NCI-H146 (cell line): ENCODE results near the gene TTC28.
"Not testable (repeated sequence)": the region's sequence is repeated elsewhere in the genome, so short reads cannot be mapped to it uniquely, and the experiment has no call there.

Experiments used
- DNase-seq: peaks from one replicate; lab custom pipeline; 2025; lab: John Stamatoyannopoulos, UW

The TTC28 gene

GRCh38 chr22:28604966-28605761 lies 74.5 kb downstream of the TTC28 start:
- no peak for DNase-seq

- no peak for DNase-seq
Measured at GRCh38 chr22:28601915-28602314, 77.7 kb downstream of the TTC28 start.

- peak; percentile 51 for DNase-seq
Measured at GRCh38 chr22:28600546-28601143, 79.0 kb downstream of the TTC28 start.

GRCh38 chr22:28599693-28600092 lies 79.9 kb downstream of the TTC28 start:
- DNase-seq, result no peak

GRCh38 chr22:28597665-28598064 lies 82.0 kb downstream of the TTC28 start:
- DNase-seq, result no peak

GRCh38 chr22:28594797-28595462 lies 84.7 kb downstream of the TTC28 start:
- peak; percentile 65 for DNase-seq

GRCh38 chr22:28594076-28594796 lies 85.4 kb downstream of the TTC28 start:
- peak; percentile 5 for DNase-seq

GRCh38 chr22:28593299-28593698 lies 86.3 kb downstream of the TTC28 start:
- DNase-seq, result no peak

GRCh38 chr22:28589102-28589750 lies 90.4 kb downstream of the TTC28 start:
- no peak for DNase-seq

GRCh38 chr22:28585324-28585723 lies 94.3 kb downstream of the TTC28 start:
- DNase-seq, result no peak

GRCh38 chr22:28582806-28583205 lies 96.8 kb downstream of the TTC28 start:
- DNase-seq, result no peak

- no peak for DNase-seq
Measured at GRCh38 chr22:28581016-28581415, 98.6 kb downstream of the TTC28 start.

- DNase-seq, result no peak
Measured at GRCh38 chr22:28576162-28576561, 103.5 kb downstream of the TTC28 start.

GRCh38 chr22:28574159-28574788 lies 105.4 kb downstream of the TTC28 start:
- DNase-seq, result no peak

GRCh38 chr22:28570696-28571373 lies 108.8 kb downstream of the TTC28 start:
- no peak for DNase-seq

GRCh38 chr22:28568974-28569373 lies 110.7 kb downstream of the TTC28 start:
- not testable (repeated sequence) for DNase-seq

- DNase-seq, result no peak
Measured at GRCh38 chr22:28568099-28568498, 111.5 kb downstream of the TTC28 start.

- DNase-seq, result not testable (repeated sequence)
Measured at GRCh38 chr22:28566920-28567499, 112.6 kb downstream of the TTC28 start.

- no peak for DNase-seq
Measured at GRCh38 chr22:28563636-28564035, 116.0 kb downstream of the TTC28 start.

GRCh38 chr22:28562324-28562723 lies 117.3 kb downstream of the TTC28 start:
- DNase-seq, result no peak

GRCh38 chr22:28560743-28561101 lies 118.9 kb downstream of the TTC28 start:
- DNase-seq, result not testable (repeated sequence)
